Activated CD4-positive, CD25-positive, alpha-beta regulatory T cell (primary cell): ENCODE results near the gene LGALS3BP.
"Not testable (repeated sequence)": the region's sequence is repeated elsewhere in the genome, so short reads cannot be mapped to it uniquely, and the experiment has no call there.

Source experiments
- DNase-seq, 4 experiments: peaks; one replicate each; lab custom pipeline; 2025; lab: John Stamatoyannopoulos, UW

LGALS3BP gene

GRCh38 chr17:78962345-78962983 lies 17.3 kb downstream of the LGALS3BP start:
- DNase-seq: no peak

- no peak for DNase-seq
Measured at GRCh38 chr17:78961571-78961970, 18.2 kb downstream of the LGALS3BP start.

- no peak for DNase-seq
Measured at GRCh38 chr17:78960928-78961327, 18.8 kb downstream of the LGALS3BP start.

GRCh38 chr17:78959803-78960202 lies 19.9 kb downstream of the LGALS3BP start:
- DNase-seq: no peak

GRCh38 chr17:78958641-78959127 lies 21.0 kb downstream of the LGALS3BP start:
- no peak for DNase-seq

- no peak for DNase-seq
Measured at GRCh38 chr17:78957128-78957527, 22.6 kb downstream of the LGALS3BP start.

- no peak for DNase-seq
Measured at GRCh38 chr17:78956254-78956653, 23.5 kb downstream of the LGALS3BP start.

- no peak for DNase-seq
Measured at GRCh38 chr17:78954684-78955083, 25.0 kb downstream of the LGALS3BP start.

- DNase-seq: no peak
Measured at GRCh38 chr17:78953356-78954350, 26.1 kb downstream of the LGALS3BP start.

- no peak for DNase-seq
Measured at GRCh38 chr17:78952706-78953105, 27.0 kb downstream of the LGALS3BP start.

GRCh38 chr17:78951967-78952551 lies 27.7 kb downstream of the LGALS3BP start:
- DNase-seq: no peak

- DNase-seq: no peak
Measured at GRCh38 chr17:78950870-78951269, 28.9 kb downstream of the LGALS3BP start.

- no peak for DNase-seq
Measured at GRCh38 chr17:78947235-78948149, 32.2 kb downstream of the LGALS3BP start.

- DNase-seq: no peak
Measured at GRCh38 chr17:78946631-78947030, 33.1 kb downstream of the LGALS3BP start.

GRCh38 chr17:78946131-78946530 lies 33.6 kb downstream of the LGALS3BP start:
- DNase-seq: no peak

- not testable (repeated sequence) for DNase-seq
Measured at GRCh38 chr17:78945455-78945854, 34.3 kb downstream of the LGALS3BP start.

GRCh38 chr17:78944956-78945355 lies 34.8 kb downstream of the LGALS3BP start:
- DNase-seq: no peak

- no peak for DNase-seq
Measured at GRCh38 chr17:78944026-78944425, 35.7 kb downstream of the LGALS3BP start.

- DNase-seq: no peak
Measured at GRCh38 chr17:78940708-78941107, 39.0 kb downstream of the LGALS3BP start.

- DNase-seq: no peak
Measured at GRCh38 chr17:78940258-78940657, 39.5 kb downstream of the LGALS3BP start.

GRCh38 chr17:78939615-78940014 lies 40.1 kb downstream of the LGALS3BP start:
- DNase-seq: no peak
